NCI-H2029 treated with DMSO at 0.1 percent for 48 hours (cell line): ENCODE results near the gene PRKN.
A peak's percentile ranks its signal among the peaks of the same experiment; 100 is the strongest.

Source experiments
- DNase-seq: peaks from one replicate; lab custom pipeline; 2025; lab: John Stamatoyannopoulos, UW

PRKN gene

GRCh38 chr6:161415302-161415855 lies 1312.2 kb downstream of the PRKN start:
- no peak for DNase-seq

GRCh38 chr6:161414707-161415106 lies 1312.9 kb downstream of the PRKN start:
- DNase-seq, result no peak

- no peak for DNase-seq
These were observed 1313.4 kb downstream of the PRKN start for GRCh38 chr6:161414180-161414579.

- DNase-seq, result no peak
These were observed 1314.2 kb downstream of the PRKN start for GRCh38 chr6:161413355-161413771.

GRCh38 chr6:161412795-161413194 lies 1314.8 kb downstream of the PRKN start:
- no peak for DNase-seq

GRCh38 chr6:161411265-161411944 lies 1316.2 kb downstream of the PRKN start:
- no peak for DNase-seq

- DNase-seq, result no peak
These were observed 1316.8 kb downstream of the PRKN start for GRCh38 chr6:161410736-161411135.

GRCh38 chr6:161410076-161410475 lies 1317.5 kb downstream of the PRKN start:
- no peak for DNase-seq

GRCh38 chr6:161409353-161409752 lies 1318.2 kb downstream of the PRKN start:
- DNase-seq, result no peak

- no peak for DNase-seq
These were observed 1319.5 kb downstream of the PRKN start for GRCh38 chr6:161408041-161408440.

GRCh38 chr6:161407581-161407980 lies 1320.0 kb downstream of the PRKN start:
- no peak for DNase-seq

- DNase-seq, result no peak
These were observed 1320.5 kb downstream of the PRKN start for GRCh38 chr6:161407115-161407514.

GRCh38 chr6:161406646-161407045 lies 1320.9 kb downstream of the PRKN start:
- DNase-seq, result no peak

GRCh38 chr6:161405418-161405817 lies 1322.1 kb downstream of the PRKN start:
- no peak for DNase-seq

GRCh38 chr6:161403717-161404116 lies 1323.8 kb downstream of the PRKN start:
- DNase-seq, result no peak

- DNase-seq, result no peak
These were observed 1325.8 kb downstream of the PRKN start for GRCh38 chr6:161401587-161402309.

- DNase-seq, result no peak
These were observed 1326.9 kb downstream of the PRKN start for GRCh38 chr6:161400671-161401070.

GRCh38 chr6:161396539-161396938 lies 1331.0 kb downstream of the PRKN start:
- DNase-seq, result no peak

GRCh38 chr6:161395716-161396231 lies 1331.8 kb downstream of the PRKN start:
- DNase-seq, result no peak

GRCh38 chr6:161394437-161394836 lies 1333.1 kb downstream of the PRKN start:
- no peak for DNase-seq

- peak; percentile 33 for DNase-seq
These were observed 1333.7 kb downstream of the PRKN start for GRCh38 chr6:161393839-161394364.

- DNase-seq, result no peak
These were observed 1334.3 kb downstream of the PRKN start for GRCh38 chr6:161393292-161393691.

- no peak for DNase-seq
These were observed 1337.8 kb downstream of the PRKN start for GRCh38 chr6:161389756-161390155.
